Caco-2 (cell line): ENCODE measurements around the gene PNMT. TPM values are rescaled to one million over a fixed set of nuclear protein-coding genes. Genes with fewer than 3 reads are reported as not detected.

Experiments used
- BruUV-seq: library from RNA; stranded (reverse); fragments of 400-500 nt; replicated peaks from 2 replicates; lab custom pipeline; 2021; lab: Mats Ljungman, UMichigan
- CTCF ChIA-PET: fragments of 300-600 bp; sonication (Branson Sonifier 250); formaldehyde crosslinking; loops from one replicate; lab custom pipeline; 2022; ENCODE audit warnings: antibody characterized with exemption; lab: Charles Lee
- POLR2A ChIA-PET: fragments of 300-600 bp; sonication (Branson Sonifier 250); formaldehyde crosslinking; loops from one replicate; lab custom pipeline; 2022; ENCODE audit warnings: antibody characterized with exemption; lab: Charles Lee
- DNase-seq, 2 experiments: peaks; one replicate each; pipeline versions ENCODE4 v3.0.0 to v3.0.0-alpha.2; 2020 to 2022
- H3K27me3 ChIP-seq: replicated peaks from 2 replicates; pipeline ENCODE4 v1.6.0; 2011; ENCODE audit warnings: low read length; ENCODE audit not compliant: control insufficient read depth, insufficient read depth
- H3K36me3 ChIP-seq: 2 replicates; pipeline ENCODE4 v1.5.1; 2011; ENCODE audit warnings: low read length; ENCODE audit not compliant: control insufficient read depth, insufficient read depth
- H3K4me1 ChIP-seq: fragments of 250-450 bp; sonication (Bioruptor Pico); 2 replicates; pipeline ENCODE4 v1.5.1; 2020; ENCODE audit warnings: mild to moderate bottlenecking
- H3K4me3 ChIP-seq: 2 replicates; pipeline ENCODE4 v1.5.1; 2011; ENCODE audit warnings: low read depth, mild to moderate bottlenecking, control low read depth, low read length
- H3K9me3 ChIP-seq: fragments of 250-450 bp; sonication (Bioruptor Pico); 2 replicates; pipeline ENCODE4 v1.5.1; 2020; ENCODE audit warnings: mild to moderate bottlenecking, moderate library complexity
- H3K27ac Mint-ChIP-seq: one replicate; pipeline ENCODE4 v1.8.0; 2022; ENCODE audit warnings: mixed read lengths; ENCODE audit not compliant: unreplicated experiment
- H3K27me3 Mint-ChIP-seq: one replicate; pipeline ENCODE4 v1.8.0; 2022; ENCODE audit warnings: mixed read lengths; ENCODE audit not compliant: insufficient read depth, unreplicated experiment
- H3K36me3 Mint-ChIP-seq: one replicate; pipeline ENCODE4 v1.8.0; 2022; ENCODE audit warnings: mild to moderate bottlenecking, mixed read lengths; ENCODE audit not compliant: insufficient read depth, unreplicated experiment
- H3K4me1 Mint-ChIP-seq: one replicate; pipeline ENCODE4 v1.8.0; 2022; ENCODE audit warnings: low read depth, mixed read lengths; ENCODE audit not compliant: unreplicated experiment
- H3K4me3 Mint-ChIP-seq: one replicate; pipeline ENCODE4 v1.8.0; 2022; ENCODE audit warnings: mild to moderate bottlenecking, moderate library complexity, mixed read lengths; ENCODE audit not compliant: unreplicated experiment
- H3K9me3 Mint-ChIP-seq: one replicate; pipeline ENCODE4 v1.8.0; 2022; ENCODE audit warnings: mixed read lengths; ENCODE audit not compliant: unreplicated experiment
- intact Hi-C: fragments of 100-400 bp; cut with micrococcal nuclease; formaldehyde crosslinking; loops from one replicate; pipeline ENCODE4 v1.10.0; 2022; ENCODE audit not compliant: unreplicated experiment
- total RNA-seq: library from RNA; stranded (reverse); gene quantifications from 2 replicates; pipeline ENCODE4 v1.2.3, GENCODE V29; 2022
- TF ChIP-seq, protein P1 (sequence below), 2 experiments: fragments of 200-600 bp in 1 of 2; IDR thresholded peaks; 1 replicate in 1 of 2; 2 replicates in 1 of 2; pipeline versions ENCODE4 v1.5.1 to v1.8.0; 2011 to 2022; ENCODE audit warnings: antibody characterized with exemption in 1 of 2, control low read depth in 1 of 2, inconsistent platforms in 1 of 2, low read depth in 1 of 2, low read length in 1 of 2, mild to moderate bottlenecking in 1 of 2, moderate library complexity in 1 of 2; ENCODE audit not compliant: insufficient read depth in 1 of 2, severe bottlenecking in 1 of 2, unreplicated experiment in 1 of 2

PNMT gene
- total RNA-seq, 1 experiment from 2014 or later, result not detected

DNA sequence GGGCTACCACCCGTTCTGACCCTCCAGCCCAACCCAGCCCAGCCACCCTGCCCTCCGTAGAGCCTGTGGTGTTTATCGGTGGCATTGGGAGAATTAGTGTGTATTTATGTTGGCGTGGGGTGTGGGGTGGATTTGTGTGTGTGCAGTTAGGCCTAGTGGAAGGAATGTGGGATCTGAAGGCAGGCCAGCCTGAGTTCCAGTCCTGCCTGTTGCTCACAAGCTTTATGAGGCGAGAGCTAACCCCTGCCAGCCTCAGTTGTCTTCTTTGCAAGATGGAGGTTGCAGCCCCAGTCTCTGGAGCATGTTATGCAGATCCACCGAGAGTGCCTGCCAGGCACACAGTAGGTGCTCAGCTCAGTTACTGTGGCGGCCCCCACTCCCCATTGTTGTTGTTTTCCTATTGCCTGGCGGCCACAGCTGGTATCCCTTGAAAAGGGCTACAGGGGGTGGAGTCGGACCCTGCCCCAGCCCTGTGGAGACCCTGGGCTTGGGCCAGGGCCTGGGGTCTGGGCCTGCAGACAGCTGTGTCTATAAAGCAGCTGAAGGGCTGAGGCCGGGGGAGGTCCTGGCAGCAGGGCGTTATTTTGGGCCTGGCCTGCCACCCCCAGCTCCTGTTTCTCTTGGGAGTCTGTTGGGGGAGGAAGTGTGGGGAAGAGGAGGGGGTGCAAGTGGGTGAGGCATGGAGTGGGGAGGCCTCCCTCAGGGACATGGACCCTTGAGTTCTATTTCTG is 36.7 kb downstream of the PNMT start:
- peaks cover 32% of the 10 kb centered on the region for H3K36me3 Mint-ChIP-seq
- Histone ChIP-seq H3K4me1 (peaks cover 38% of the 10 kb centered on the region), H3K9me3 (no peaks in the 10 kb centered on the region), H3K4me3 (no peak overlapping the region), H3K36me3 (peaks cover 5% of the 10 kb centered on the region), H3K27me3 (no peaks in the 10 kb centered on the region)
- peak overlapping the region; percentile 76 for H3K27ac Mint-ChIP-seq
- no peak for DNase-seq
- no peaks in the 10 kb centered on the region for H3K9me3 Mint-ChIP-seq
- H3K4me3 Mint-ChIP-seq, result no peak overlapping the region
- POLR2A ChIA-PET, result no interaction called here
- BruUV-seq, result no TSS peak
- peaks cover 17% of the 10 kb centered on the region for H3K4me1 Mint-ChIP-seq
- CTCF ChIA-PET, result interaction anchor here (0.9 to 1.1 kb wide), 3 partner anchors 10 to 24 kb away, joined by 3 to 6 read pairs (median 3); no protein-coding TSS in a partner anchor
- TF ChIP-seq, protein P1, sequence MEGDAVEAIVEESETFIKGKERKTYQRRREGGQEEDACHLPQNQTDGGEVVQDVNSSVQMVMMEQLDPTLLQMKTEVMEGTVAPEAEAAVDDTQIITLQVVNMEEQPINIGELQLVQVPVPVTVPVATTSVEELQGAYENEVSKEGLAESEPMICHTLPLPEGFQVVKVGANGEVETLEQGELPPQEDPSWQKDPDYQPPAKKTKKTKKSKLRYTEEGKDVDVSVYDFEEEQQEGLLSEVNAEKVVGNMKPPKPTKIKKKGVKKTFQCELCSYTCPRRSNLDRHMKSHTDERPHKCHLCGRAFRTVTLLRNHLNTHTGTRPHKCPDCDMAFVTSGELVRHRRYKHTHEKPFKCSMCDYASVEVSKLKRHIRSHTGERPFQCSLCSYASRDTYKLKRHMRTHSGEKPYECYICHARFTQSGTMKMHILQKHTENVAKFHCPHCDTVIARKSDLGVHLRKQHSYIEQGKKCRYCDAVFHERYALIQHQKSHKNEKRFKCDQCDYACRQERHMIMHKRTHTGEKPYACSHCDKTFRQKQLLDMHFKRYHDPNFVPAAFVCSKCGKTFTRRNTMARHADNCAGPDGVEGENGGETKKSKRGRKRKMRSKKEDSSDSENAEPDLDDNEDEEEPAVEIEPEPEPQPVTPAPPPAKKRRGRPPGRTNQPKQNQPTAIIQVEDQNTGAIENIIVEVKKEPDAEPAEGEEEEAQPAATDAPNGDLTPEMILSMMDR (IDR thresholded peaks at IDR 0.05; ENCODE audit: insufficient read depth in 1 of 2, low read depth in 1 of 2, low read length in 1 of 2, severe bottlenecking in 1 of 2, unreplicated experiment in 1 of 2), result no peak
- intact Hi-C loops, result no loop called here
- no peaks in the 10 kb centered on the region for H3K27me3 Mint-ChIP-seq

DNA sequence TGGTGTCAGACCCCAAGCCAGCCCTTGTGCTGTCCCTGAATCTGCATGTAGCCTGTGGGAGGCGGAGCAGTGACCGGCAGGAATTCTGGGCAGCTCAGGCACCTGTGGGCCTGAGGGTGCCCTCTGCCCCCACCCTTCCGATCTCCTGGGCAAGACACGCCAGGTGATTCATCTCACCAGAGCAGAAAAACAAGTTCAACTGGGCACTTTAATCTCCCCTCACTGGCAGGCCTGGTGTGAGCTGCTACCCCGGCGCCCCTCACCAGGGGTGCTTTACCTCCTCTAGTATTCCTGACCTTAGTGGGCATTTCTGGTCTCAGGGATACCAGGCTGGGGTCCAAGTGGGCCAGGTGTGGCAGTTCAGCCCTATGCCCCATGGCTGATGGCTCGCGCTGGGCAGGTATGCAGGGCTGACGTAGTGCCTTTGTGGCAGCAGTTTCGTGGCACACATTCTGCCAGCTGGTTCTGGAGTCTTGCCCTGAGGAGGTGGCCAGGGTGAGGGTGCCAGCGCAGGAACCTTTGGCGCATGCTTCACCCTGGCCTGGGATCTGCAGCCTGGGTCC is 37.6 kb downstream of the PNMT start:
- Histone ChIP-seq H3K27me3 (no peaks in the 10 kb centered on the region), H3K4me3 (no peak overlapping the region), H3K4me1 (peaks cover 38% of the 10 kb centered on the region), H3K9me3 (no peaks in the 10 kb centered on the region), H3K36me3 (peaks cover 5% of the 10 kb centered on the region)
- BruUV-seq, result no TSS peak
- DNase-seq, result peak in 1 of 2 experiments; percentile 39
- ChIA-PET POLR2A (no interaction called here), CTCF (no interaction called here)
- no peaks in the 10 kb centered on the region for H3K9me3 Mint-ChIP-seq
- no peak overlapping the region for H3K27ac Mint-ChIP-seq
- H3K27me3 Mint-ChIP-seq, result no peaks in the 10 kb centered on the region
- H3K4me1 Mint-ChIP-seq, result peaks cover 17% of the 10 kb centered on the region
- TF ChIP-seq, protein P1 (IDR thresholded peaks at IDR 0.05; ENCODE audit: insufficient read depth in 1 of 2, low read depth in 1 of 2, low read length in 1 of 2, severe bottlenecking in 1 of 2, unreplicated experiment in 1 of 2), result no peak
- intact Hi-C loops, result no loop called here
- no peak overlapping the region for H3K4me3 Mint-ChIP-seq
- peaks cover 41% of the 10 kb centered on the region for H3K36me3 Mint-ChIP-seq

DNA sequence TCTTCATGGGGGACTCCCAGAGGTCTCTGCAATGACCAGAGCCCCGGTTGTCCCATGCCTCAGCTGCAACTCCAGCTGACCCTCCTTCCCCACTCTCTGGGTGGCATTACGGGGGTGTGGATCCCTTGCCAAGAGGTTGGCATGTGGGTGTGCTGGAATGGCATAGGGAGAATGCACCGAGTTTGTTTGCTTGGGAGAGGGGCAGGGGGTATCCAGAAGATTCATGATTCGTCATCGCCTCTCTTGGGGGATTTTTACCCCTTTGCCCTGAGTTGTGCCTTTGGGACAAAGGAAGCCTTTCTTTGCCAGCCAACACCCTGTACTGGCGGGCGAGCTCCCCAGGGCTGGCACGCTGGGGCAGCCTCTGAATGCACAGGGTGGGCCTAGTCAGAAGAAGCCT is 38.1 kb downstream of the PNMT start:
- peaks cover 33% of the 10 kb centered on the region for H3K4me1 ChIP-seq
- H3K27me3 ChIP-seq, result no peaks in the 10 kb centered on the region
- Mint-ChIP-seq H3K9me3 (no peaks in the 10 kb centered on the region), H3K27me3 (no peaks in the 10 kb centered on the region), H3K4me3 (no peak overlapping the region), H3K36me3 (peaks cover 46% of the 10 kb centered on the region), H3K27ac (no peak overlapping the region), H3K4me1 (peaks cover 13% of the 10 kb centered on the region)
- ChIA-PET POLR2A (no interaction called here), CTCF (interaction anchor here (1.2 kb wide), 1 partner anchor 23 kb away, joined by 4 read pairs; the partner anchor contains the start of gene MIEN1)
- H3K4me3 ChIP-seq, result no peak overlapping the region
- no peak for DNase-seq
- TF ChIP-seq, protein P1 (IDR thresholded peaks at IDR 0.05; ENCODE audit: insufficient read depth in 1 of 2, low read depth in 1 of 2, low read length in 1 of 2, severe bottlenecking in 1 of 2, unreplicated experiment in 1 of 2), result no peak
- H3K9me3 ChIP-seq, result no peaks in the 10 kb centered on the region
- H3K36me3 ChIP-seq, result peaks cover 5% of the 10 kb centered on the region
- intact Hi-C loops, result no loop called here
- BruUV-seq, result no TSS peak
